H1 (cell line): Measurements from ENCODE around the gene ACVR1. TPM values are rescaled to one million over a fixed set of nuclear protein-coding genes. Genes with fewer than 3 reads are reported as not detected.

Source experiments
- CTCF ChIA-PET: fragments of 300-600 bp; sonication (Branson Sonifier 250); formaldehyde crosslinking; loops from one replicate; lab custom pipeline; 2021; ENCODE audit not compliant: partially characterized antibody; lab: Charles Lee
- POLR2A ChIA-PET: fragments of 300-600 bp; sonication (Branson Sonifier 250); formaldehyde crosslinking; loops from one replicate; lab custom pipeline; 2021; ENCODE audit warnings: inconsistent platforms; ENCODE audit not compliant: partially characterized antibody; lab: Charles Lee
- DNase-seq, 2 experiments: peaks; one replicate each; pipeline versions ENCODE4 v3.0.0 to v3.0.0-alpha.2; 2010 to 2022; ENCODE audit warnings: low spot score in 2 of 2, low read depth in 1 of 2, mixed read lengths in 1 of 2
- FAIRE-seq: peaks from 2 replicates; lab custom pipeline; 2011; peaks lifted over from hg19 to GRCh38; lab: Jason Lieb, UNC
- H2AFZ ChIP-seq: 2 replicates; pipeline ENCODE4 v1.8.1; 2012; ENCODE audit warnings: low read length, inconsistent platforms
- H2AK5ac ChIP-seq: 2 replicates; pipeline ENCODE4 v1.6.1; 2013; ENCODE audit warnings: low read depth, low read length
- H2BK120ac ChIP-seq: replicated peaks from 2 replicates; pipeline ENCODE3; 2013; ENCODE audit warnings: low read depth, low read length, inconsistent platforms
- H2BK12ac ChIP-seq: 2 replicates; pipeline ENCODE4 v1.6.1; 2013; ENCODE audit warnings: low read depth, low read length
- H2BK15ac ChIP-seq: 2 replicates; pipeline ENCODE4 v1.6.1; 2013; ENCODE audit warnings: low read length
- H2BK20ac ChIP-seq: 2 replicates; pipeline ENCODE4 v1.6.1; 2013; ENCODE audit warnings: low read length
- H2BK5ac ChIP-seq: 2 replicates; pipeline ENCODE4 v1.6.1; 2013; ENCODE audit warnings: low read depth, low read length
- H3K14ac ChIP-seq: 2 replicates; pipeline ENCODE4 v1.6.1; 2013; ENCODE audit warnings: inconsistent platforms; ENCODE audit not compliant: insufficient read length
- H3K18ac ChIP-seq: 2 replicates; pipeline ENCODE4 v1.6.1; 2013; ENCODE audit warnings: low read length; ENCODE audit errors: extremely low read depth
- H3K23ac ChIP-seq: 2 replicates; pipeline ENCODE4 v1.6.1; 2013; ENCODE audit warnings: inconsistent platforms; ENCODE audit not compliant: insufficient read length
- H3K23me2 ChIP-seq: 2 replicates; pipeline ENCODE4 v1.6.1; 2013; ENCODE audit warnings: low read depth, low read length
- H3K27ac ChIP-seq: 2 replicates; pipeline ENCODE4 v1.6.1; 2011; ENCODE audit warnings: low read depth, low read length, inconsistent platforms
- H3K27me3 ChIP-seq, 4 experiments: replicated peaks in 1 of 4; 1 replicate in 1 of 4; 2 replicates in 3 of 4; pipeline versions ENCODE4 v1.6.1 to v1.8.1; 2011 to 2013; ENCODE audit warnings: low read length in 3 of 4, mild to moderate bottlenecking in 3 of 4, inconsistent platforms in 2 of 4, mixed read lengths in 2 of 4, moderate library complexity in 1 of 4; ENCODE audit not compliant: control insufficient read depth in 3 of 4, insufficient read depth in 3 of 4; ENCODE audit errors: extremely low read depth in 1 of 4
- H3K36me3 ChIP-seq, 4 experiments: 2 replicates each; pipeline versions ENCODE4 v1.6.1 to v1.8.1; 2011 to 2013; ENCODE audit warnings: mild to moderate bottlenecking in 4 of 4, low read length in 3 of 4, moderate library complexity in 2 of 4, control low read depth in 1 of 4, inconsistent platforms in 1 of 4; ENCODE audit not compliant: insufficient read depth in 4 of 4, control insufficient read depth in 2 of 4
- H3K4ac ChIP-seq: replicated peaks from 2 replicates; pipeline ENCODE3; 2013; ENCODE audit warnings: low read length, low read depth, mixed read lengths, inconsistent platforms; ENCODE audit not compliant: insufficient read length
- H3K4me1 ChIP-seq, 4 experiments: replicated peaks in 1 of 4; 1 replicate in 1 of 4; 2 replicates in 3 of 4; pipeline versions ENCODE4 v1.6.1 to v1.8.1; 2011 to 2013; ENCODE audit warnings: low read length in 3 of 4, inconsistent platforms in 2 of 4, mixed read lengths in 1 of 4; ENCODE audit not compliant: insufficient read depth in 4 of 4, control insufficient read depth in 3 of 4
- H3K4me2 ChIP-seq, 2 experiments: 2 replicates each; pipeline versions ENCODE4 v1.6.1 to v1.8.1; 2011 to 2013; ENCODE audit warnings: low read depth in 2 of 2, low read length in 2 of 2, control low read depth in 1 of 2, inconsistent platforms in 1 of 2, mild to moderate bottlenecking in 1 of 2; ENCODE audit not compliant: insufficient read depth in 1 of 2
- H3K4me3 ChIP-seq, 4 experiments: fragments of 200-600, 300-600 bp in 1 of 4; sonication (generic), shearing (Covaris generic), sonication (Bioruptor Twin) in 1 of 4; 2 replicates each; pipeline versions ENCODE4 v1.5.1 to v1.8.1; 2011 to 2016; ENCODE audit warnings: low read length in 4 of 4, low read depth in 3 of 4, control low read depth in 2 of 4, inconsistent platforms in 2 of 4, mild to moderate bottlenecking in 2 of 4, mixed read lengths in 1 of 4, moderate library complexity in 1 of 4; ENCODE audit not compliant: insufficient read depth in 2 of 4; ENCODE audit errors: extremely low read depth in 1 of 4
- H3K56ac ChIP-seq: replicated peaks from 2 replicates; pipeline ENCODE3; 2013; ENCODE audit warnings: low read depth, mild to moderate bottlenecking, mixed read lengths, low read length, inconsistent platforms; ENCODE audit not compliant: insufficient read length
- H3K79me1 ChIP-seq: 2 replicates; pipeline ENCODE4 v1.6.1; 2013; ENCODE audit warnings: low read depth, low read length, control low read depth
- H3K79me2 ChIP-seq, 2 experiments: 2 replicates each; pipeline versions ENCODE4 v1.6.1 to v1.8.1; 2012 to 2013; ENCODE audit warnings: low read length in 2 of 2, mild to moderate bottlenecking in 2 of 2, inconsistent platforms in 1 of 2; ENCODE audit not compliant: insufficient read depth in 2 of 2, control insufficient read depth in 1 of 2
- H3K9ac ChIP-seq, 4 experiments: replicated peaks in 1 of 4; 1 replicate in 1 of 4; 2 replicates in 3 of 4; pipeline versions ENCODE4 v1.6.1 to v1.8.1; 2011 to 2013; ENCODE audit warnings: low read depth in 3 of 4, low read length in 3 of 4, control low read depth in 2 of 4, mild to moderate bottlenecking in 2 of 4, moderate library complexity in 2 of 4, inconsistent platforms in 1 of 4; ENCODE audit errors: extremely low read depth in 1 of 4
- H3K9me3 ChIP-seq, 2 experiments: 2 replicates each; pipeline versions ENCODE4 v1.6.1 to v1.8.1; 2012 to 2013; ENCODE audit warnings: mild to moderate bottlenecking in 2 of 2, moderate library complexity in 2 of 2, control low read depth in 1 of 2, inconsistent platforms in 1 of 2, low read depth in 1 of 2, low read length in 1 of 2, mixed read lengths in 1 of 2; ENCODE audit not compliant: insufficient read depth in 2 of 2
- H4K20me1 ChIP-seq, 2 experiments: replicated peaks in 1 of 2; 2 replicates each; pipeline versions ENCODE3 to v1.8.1; 2011 to 2013; ENCODE audit warnings: inconsistent platforms in 2 of 2, low read length in 2 of 2, mild to moderate bottlenecking in 1 of 2; ENCODE audit not compliant: insufficient read depth in 2 of 2, control insufficient read depth in 1 of 2
- H4K5ac ChIP-seq: 2 replicates; pipeline ENCODE4 v1.6.1; 2013; ENCODE audit warnings: low read length, low read depth, mixed read lengths, inconsistent platforms; ENCODE audit not compliant: insufficient read length
- H4K8ac ChIP-seq: 2 replicates; pipeline ENCODE4 v1.8.0; 2013; ENCODE audit warnings: mild to moderate bottlenecking, moderate library complexity, low read length, inconsistent platforms; ENCODE audit not compliant: insufficient read depth; ENCODE audit errors: extremely low read depth
- H4K91ac ChIP-seq: replicated peaks from 2 replicates; pipeline ENCODE3; 2013; ENCODE audit warnings: low read length, mixed read lengths, inconsistent platforms; ENCODE audit not compliant: insufficient read length
- BCL11A ChIP-seq, 2 experiments: IDR thresholded peaks; one replicate each; pipeline ENCODE4 v1.6.1; 2011; ENCODE audit warnings: low read depth in 2 of 2, low read length in 2 of 2, mild to moderate bottlenecking in 2 of 2
- FOSL1 ChIP-seq: IDR thresholded peaks from 2 replicates; pipeline ENCODE4 v1.6.1; 2011; ENCODE audit warnings: mild to moderate bottlenecking, low read depth, low read length, moderate library complexity; ENCODE audit not compliant: insufficient read depth
- JUN ChIP-seq: IDR thresholded peaks from 2 replicates; pipeline ENCODE4 v1.6.1; 2011; ENCODE audit warnings: low read depth, mild to moderate bottlenecking, improper control_type of control experiment, low read length
- WGBS, 2 experiments: shearing (Covaris generic) in 1 of 2; methylation state at CpG; one replicate each; pipeline versions ENCODE4 v1.1.6 to v1.1.7; 2013 to 2015; ENCODE audit warnings: low lambda C conversion rate in 2 of 2, mixed read lengths in 2 of 2, inconsistent platforms in 1 of 2, low coverage in 1 of 2, missing lambda C conversion rate in 1 of 2; ENCODE audit not compliant: insufficient replicate concordance in 2 of 2, insufficient coverage in 1 of 2, insufficient read length in 1 of 2; ENCODE audit errors: extremely low coverage in 1 of 2, missing lambda C conversion rate in 1 of 2; 5-methylcytosine and 5-hydroxymethylcytosine counted together
- polyA plus RNA-seq, 7 experiments: library from polyadenylated mRNA; depleted of rRNA in 3 of 7; stranded (reverse) in 5 of 7; unstranded in 2 of 7; fragments of >200 nt in 5 of 7; fragments of 200-250 nt in 2 of 7; gene quantifications; 1 replicate in 5 of 7; 2 replicates in 1 of 7; 4 replicates in 1 of 7; pipeline versions ENCODE4 v1.2.1 to v1.2.3, GENCODE V29; 2011 to 2013; ENCODE audit warnings: missing spikeins in 2 of 7, mixed read lengths in 2 of 7
- total RNA-seq: library from RNA; stranded (reverse); fragmentation: NEBNext Ultra II Directional; extraction: Animal tissue kit (Norgen Biotek cat#: 25700); gene quantifications from 2 replicates; pipeline ENCODE4 v1.2.1, GENCODE V29; 2021

The ACVR1 gene
- total and polyA plus RNA-seq, 2 of the 8 experiments (the other 6 are each of a cell fraction or from before 2014, with no cell fraction given), result 8.5 to 17.7 TPM

DNA sequence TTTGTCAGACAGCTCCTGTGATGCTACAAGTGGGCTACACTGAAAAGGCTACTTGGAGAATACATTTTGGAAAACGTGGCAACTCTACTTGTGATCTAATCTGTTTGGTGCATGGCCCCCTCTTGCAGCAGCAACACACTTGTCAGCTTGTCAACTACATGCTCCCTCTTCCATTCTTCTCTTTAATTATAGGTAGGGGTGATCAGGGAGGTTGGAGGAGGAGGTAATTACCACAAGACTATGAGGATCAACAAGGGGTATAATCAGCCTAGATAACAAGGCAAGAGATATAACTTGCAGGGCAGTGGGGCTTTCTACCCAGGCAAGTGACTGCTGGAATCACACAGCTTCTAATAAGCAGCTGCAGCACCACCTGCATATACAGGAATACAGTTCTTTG, 104.9 kb downstream of the ACVR1 start:
- ChIA-PET CTCF (interaction anchor here (1.1 to 4.2 kb wide), 4 partner anchors 12 to 279 kb away, joined by 3 to 26 read pairs (median 6); no protein-coding TSS in a partner anchor), POLR2A (interaction anchor here (1.4 kb wide), 1 partner anchor 142 kb away, joined by 3 read pairs; no protein-coding TSS in a partner anchor)
- Histone ChIP-seq H3K4me3 (no peak overlapping the region), H4K91ac (no peak overlapping the region), H3K27me3 (no peaks in the 10 kb centered on the region), H2AK5ac (no peak overlapping the region), H3K79me1 (no peaks in the 10 kb centered on the region), H3K23me2 (no peaks in the 10 kb centered on the region), H3K36me3 (peaks cover 0 to 6% (median 2%) of the 10 kb centered on the region in 4 experiments; a peak in 3 of 8 replicates), H3K4me1 (peaks cover 0 to 3% (median 0%) of the 10 kb centered on the region in 4 experiments; a peak in 1 of 7 replicates), H4K20me1 (peaks cover 0 to 2% of the 10 kb centered on the region in 2 experiments), H2BK5ac (no peak overlapping the region), H4K8ac (no peak overlapping the region), H3K79me2 (no peaks in the 10 kb centered on the region), H3K9ac (no peak overlapping the region), H3K56ac (no peak overlapping the region), H3K18ac (no peak overlapping the region), H2BK12ac (no peak overlapping the region), H4K5ac (no peak overlapping the region), H3K4me2 (no peak overlapping the region), H3K14ac (no peak overlapping the region), H2BK120ac (no peak overlapping the region), H2BK15ac (no peak overlapping the region), H3K4ac (no peak overlapping the region), H3K9me3 (no peaks in the 10 kb centered on the region), H2AFZ (no peak overlapping the region), H3K27ac (no peak overlapping the region), H2BK20ac (no peak overlapping the region), H3K23ac (no peak overlapping the region)
- TF ChIP-seq JUN (no peak), FOSL1 (no peak), BCL11A (IDR thresholded peaks at IDR 0.05; ENCODE audit: low read depth in 2 of 2, low read length in 2 of 2) (no peak)
- FAIRE-seq, result no peak
- DNase-seq, result no peak
- WGBS, 2 experiments, result 69% methylated on average over 1 of the region's 1 CpG; no CpG with 5 or more reads in 1 of the 2 experiments
